Neural progenitor cell (in vitro differentiated cells): ENCODE results near the gene CD164. TPM values are rescaled to one million over a fixed set of nuclear protein-coding genes. Genes with fewer than 3 reads are reported as not detected.

Experiments used
- DNase-seq: peaks from one replicate; pipeline ENCODE4 v3.0.0-alpha.2; 2016; ENCODE audit warnings: low spot score
- H2AFZ ChIP-seq: fragments of 200-600 bp; sonication (generic); replicated peaks from 2 replicates; pipeline ENCODE4 v1.6.1; 2016; ENCODE audit warnings: antibody characterized with exemption
- H3F3A ChIP-seq: fragments of 200-600 bp; sonication (generic); 2 replicates; pipeline ENCODE4 v1.6.1; 2016; ENCODE audit warnings: antibody characterized with exemption, low read depth
- H3K27ac ChIP-seq: fragments of 200-600 bp; sonication (generic); 2 replicates; pipeline ENCODE4 v1.5.1; 2016; ENCODE audit warnings: mild to moderate bottlenecking
- H3K27me3 ChIP-seq: fragments of 200-600 bp; sonication (generic); 2 replicates; pipeline ENCODE4 v1.6.1; 2016; ENCODE audit warnings: mild to moderate bottlenecking, moderate library complexity
- H3K36me3 ChIP-seq: fragments of 200-600 bp; sonication (generic); 2 replicates; pipeline ENCODE4 v1.5.1; 2016
- H3K4me1 ChIP-seq: fragments of 200-600 bp; sonication (generic); 2 replicates; pipeline ENCODE4 v1.6.1; 2016; ENCODE audit warnings: mixed run types
- H3K4me2 ChIP-seq: fragments of 200-600 bp; sonication (generic); 2 replicates; pipeline ENCODE4 v1.6.1; 2016
- H3K4me3 ChIP-seq: fragments of 200-600 bp; sonication (generic); 2 replicates; pipeline ENCODE4 v1.5.1; 2016
- H3K79me2 ChIP-seq: fragments of 200-600 bp; sonication (generic); 2 replicates; pipeline ENCODE4 v1.6.1; 2016; ENCODE audit warnings: low read depth
- H3K9ac ChIP-seq: fragments of 200-600 bp; sonication (generic); 2 replicates; pipeline ENCODE4 v1.6.1; 2016
- H3K9me3 ChIP-seq: fragments of 200-600 bp; sonication (generic); 2 replicates; pipeline ENCODE4 v1.5.1; 2016; ENCODE audit warnings: low read depth
- H4K20me1 ChIP-seq: fragments of 200-600 bp; sonication (generic); 2 replicates; pipeline ENCODE4 v1.6.1; 2016; ENCODE audit warnings: low read depth
- H3K27ac Mint-ChIP-seq: 3 replicates; pipeline ENCODE4 v1.8.0; 2021; ENCODE audit warnings: mixed read lengths
- H3K27me3 Mint-ChIP-seq: 2 replicates; pipeline ENCODE4 v1.8.0; 2022; ENCODE audit warnings: low read depth, mild to moderate bottlenecking, inconsistent platforms, moderate library complexity, mixed read lengths; ENCODE audit not compliant: insufficient read depth
- H3K36me3 Mint-ChIP-seq: 3 replicates; pipeline ENCODE4 v1.8.0; 2021; ENCODE audit warnings: mixed read lengths
- H3K4me1 Mint-ChIP-seq: 3 replicates; pipeline ENCODE4 v1.8.0; 2021; ENCODE audit warnings: mixed read lengths
- H3K4me3 Mint-ChIP-seq: 3 replicates; pipeline ENCODE4 v1.8.0; 2021; ENCODE audit warnings: mild to moderate bottlenecking, moderate library complexity, mixed read lengths
- H3K9me3 Mint-ChIP-seq: 3 replicates; pipeline ENCODE4 v1.8.0; 2020; ENCODE audit warnings: mixed read lengths
- CTCF ChIP-seq: fragments of 200-600 bp; sonication (generic); IDR thresholded peaks from 2 replicates; pipeline ENCODE4 v1.5.1; 2017; ENCODE audit warnings: antibody characterized with exemption, mild to moderate bottlenecking
- EZH2 ChIP-seq: fragments of 200-600 bp; sonication (generic); IDR thresholded peaks from 2 replicates; pipeline ENCODE4 v1.6.1; 2017; ENCODE audit warnings: antibody characterized with exemption, mild to moderate bottlenecking, moderate library complexity
- EZH2phosphoT487 ChIP-seq: fragments of 200-600 bp; sonication (generic); IDR thresholded peaks from 2 replicates; pipeline ENCODE4 v1.6.1; 2017; ENCODE audit warnings: antibody characterized with exemption
- total RNA-seq: library from RNA; depleted of rRNA; stranded (reverse); fragments of >200 nt; gene quantifications from 2 replicates; pipeline ENCODE4 v1.2.3, GENCODE V29; 2015; ENCODE audit warnings: low replicate concordance

Gene CD164
- total RNA-seq, 1 donor from 2014 or later, result 197 TPM

GRCh38 chr6:109358204-109358603 is 24.1 kb downstream of the CD164 start:
- H3K79me2 ChIP-seq, result no peaks in the 10 kb centered on the region
- Mint-ChIP-seq H3K9me3 (peaks cover 13% of the 10 kb centered on the region), H3K4me1 (no peaks in the 10 kb centered on the region), H3K36me3 (peaks cover 60% of the 10 kb centered on the region), H3K27ac (no peak overlapping the region), H3K27me3 (no peaks in the 10 kb centered on the region), H3K4me3 (no peak overlapping the region)
- H3K4me3 ChIP-seq, result no peak overlapping the region
- H3K27ac ChIP-seq, result no peak overlapping the region
- DNase-seq, result no peak
- no peak overlapping the region for H3K9ac ChIP-seq
- no peaks in the 10 kb centered on the region for H3F3A ChIP-seq
- H4K20me1 ChIP-seq, result no peaks in the 10 kb centered on the region
- H3K4me2 ChIP-seq, result no peak overlapping the region
- H2AFZ ChIP-seq, result no peak overlapping the region
- no peaks in the 10 kb centered on the region for H3K27me3 ChIP-seq
- no peaks in the 10 kb centered on the region for H3K4me1 ChIP-seq
- peaks cover 17% of the 10 kb centered on the region for H3K36me3 ChIP-seq
- no peak for TF ChIP-seq CTCF
- TF ChIP-seq EZH2, result no peak
- TF ChIP-seq EZH2phosphoT487, result no peak
- H3K9me3 ChIP-seq, result peaks cover 13% of the 10 kb centered on the region

- no peak overlapping the region for H3K4me3 ChIP-seq
- no peak overlapping the region for H3K27ac ChIP-seq
- no peak overlapping the region for H3K4me3 Mint-ChIP-seq
- H3K9ac ChIP-seq, result no peak overlapping the region
- H3K27ac Mint-ChIP-seq, result no peak overlapping the region
- no peak for DNase-seq
- peaks cover 17% of the 10 kb centered on the region for H3K36me3 ChIP-seq
- H3K27me3 Mint-ChIP-seq, result no peaks in the 10 kb centered on the region
- H3F3A ChIP-seq, result no peaks in the 10 kb centered on the region
- peaks cover 13% of the 10 kb centered on the region for H3K9me3 ChIP-seq
- H3K79me2 ChIP-seq, result no peaks in the 10 kb centered on the region
- H3K9me3 Mint-ChIP-seq, result peaks cover 6% of the 10 kb centered on the region
- H3K4me1 Mint-ChIP-seq, result no peaks in the 10 kb centered on the region
- H2AFZ ChIP-seq, result no peak overlapping the region
- peaks cover 50% of the 10 kb centered on the region for H3K36me3 Mint-ChIP-seq
- no peaks in the 10 kb centered on the region for H3K4me1 ChIP-seq
- H3K4me2 ChIP-seq, result no peak overlapping the region
- H3K27me3 ChIP-seq, result no peaks in the 10 kb centered on the region
- TF ChIP-seq EZH2phosphoT487 (no peak), CTCF (no peak), EZH2 (no peak)
- H4K20me1 ChIP-seq, result no peaks in the 10 kb centered on the region
Observed at GRCh38 chr6:109356237-109356636, 26.0 kb downstream of the CD164 start.

- H3K4me3 Mint-ChIP-seq, result no peak overlapping the region
- Histone ChIP-seq H3K4me3 (no peak overlapping the region), H3K4me1 (no peaks in the 10 kb centered on the region), H2AFZ (no peak overlapping the region), H3K27me3 (no peaks in the 10 kb centered on the region), H4K20me1 (no peaks in the 10 kb centered on the region), H3K9ac (no peak overlapping the region), H3K4me2 (no peak overlapping the region), H3F3A (no peaks in the 10 kb centered on the region), H3K36me3 (no peaks in the 10 kb centered on the region), H3K9me3 (peaks cover 3% of the 10 kb centered on the region), H3K27ac (no peak overlapping the region), H3K79me2 (no peaks in the 10 kb centered on the region)
- no peak for TF ChIP-seq EZH2
- TF ChIP-seq EZH2phosphoT487, result no peak
- no peak for TF ChIP-seq CTCF
- peaks cover 3% of the 10 kb centered on the region for H3K9me3 Mint-ChIP-seq
- H3K36me3 Mint-ChIP-seq, result peaks cover 14% of the 10 kb centered on the region
- H3K27ac Mint-ChIP-seq, result no peak overlapping the region
- DNase-seq, result no peak
- H3K4me1 Mint-ChIP-seq, result no peaks in the 10 kb centered on the region
- H3K27me3 Mint-ChIP-seq, result peaks cover 3% of the 10 kb centered on the region
Observed at GRCh38 chr6:109351231-109352130, 30.8 kb downstream of the CD164 start.
